GM19023 (cell line): ENCODE data around the gene CANT1.

Source experiments
- ATAC-seq: cut with Tn5 transposase; IDR thresholded peaks from one replicate; pipeline ENCODE4 v1.9.1; 2021; ENCODE audit warnings: mild to moderate bottlenecking, moderate library complexity; ENCODE audit not compliant: unreplicated experiment

The CANT1 gene

DNA sequence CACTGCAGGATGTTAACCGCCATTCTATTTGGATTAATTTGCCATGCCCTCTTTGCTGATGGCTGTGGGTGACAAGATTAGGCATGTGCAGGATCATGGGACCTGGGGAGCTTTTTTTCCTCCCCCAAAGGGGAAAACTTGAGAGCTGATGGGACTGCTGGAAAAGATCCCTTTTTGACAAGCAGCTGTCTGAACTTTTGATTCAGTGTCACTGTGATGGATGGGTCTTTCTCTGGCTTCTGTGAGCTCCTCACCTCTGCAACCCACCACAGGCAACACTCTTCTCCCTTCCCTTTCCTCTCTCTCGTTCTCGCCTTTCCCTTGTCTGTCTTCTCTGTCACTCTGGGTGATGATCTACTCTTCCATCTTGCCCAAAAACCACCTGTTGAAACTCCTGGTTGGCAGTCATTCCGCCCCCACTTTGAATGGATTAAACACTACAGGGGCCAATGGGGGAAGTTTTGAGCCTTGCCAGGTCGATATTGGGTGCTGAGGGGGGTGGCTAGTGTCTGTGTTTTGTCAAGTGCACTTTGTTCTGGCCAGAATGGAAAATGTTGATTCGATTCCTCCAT lies 3.1 kb upstream of the CANT1 start:
- ATAC-seq: no peak

DNA sequence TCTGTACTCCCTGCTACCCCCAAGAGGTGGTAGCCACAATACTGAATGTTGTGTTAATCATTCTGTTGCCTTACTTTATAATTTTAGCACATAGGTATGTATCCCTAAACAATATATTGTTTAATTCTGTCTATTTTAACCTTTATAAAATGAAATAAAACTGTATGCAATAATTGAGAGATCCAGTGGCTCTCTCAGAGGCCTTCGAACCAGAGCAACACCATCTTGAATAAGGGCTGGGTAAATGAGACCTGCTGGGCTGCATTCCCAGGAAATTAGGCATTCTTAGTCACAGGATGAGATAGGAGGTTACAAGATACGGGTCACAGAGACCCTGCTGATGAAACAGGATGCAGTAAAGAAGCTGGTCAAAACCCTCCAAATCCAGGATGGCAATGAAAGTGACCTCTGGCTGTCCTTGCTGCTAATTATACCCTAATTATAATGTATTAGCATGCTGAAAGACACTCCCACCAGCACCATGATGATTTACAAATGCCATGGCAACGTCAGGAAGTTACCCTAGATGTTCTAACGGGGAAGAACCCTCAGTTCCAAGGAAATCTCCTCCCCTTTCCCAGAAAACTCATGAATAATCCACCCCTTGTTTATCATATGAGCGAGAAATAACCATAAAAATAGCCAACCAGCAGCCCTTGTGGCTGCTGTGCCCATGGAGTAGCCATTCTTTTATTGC lies 2.0 kb upstream of the CANT1 start:
- no peak for ATAC-seq

DNA sequence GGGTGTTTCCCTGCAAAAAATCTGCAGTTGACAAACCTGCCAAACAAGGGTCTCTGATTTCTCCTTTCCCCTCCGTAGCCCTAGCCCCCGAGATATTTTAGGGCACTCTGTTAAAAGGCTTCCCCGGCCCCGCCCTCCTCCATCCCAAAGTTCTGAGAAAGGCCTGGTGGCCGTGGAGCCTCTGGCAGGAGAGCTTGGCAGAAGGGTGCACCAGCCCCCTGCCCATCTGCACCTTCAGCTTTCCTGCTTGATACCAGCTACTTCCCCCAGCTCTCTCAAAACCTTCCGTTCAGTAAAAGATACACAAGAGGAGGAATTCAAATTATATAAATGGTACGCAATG lies 711 bp upstream of the CANT1 start:
- no peak for ATAC-seq

DNA sequence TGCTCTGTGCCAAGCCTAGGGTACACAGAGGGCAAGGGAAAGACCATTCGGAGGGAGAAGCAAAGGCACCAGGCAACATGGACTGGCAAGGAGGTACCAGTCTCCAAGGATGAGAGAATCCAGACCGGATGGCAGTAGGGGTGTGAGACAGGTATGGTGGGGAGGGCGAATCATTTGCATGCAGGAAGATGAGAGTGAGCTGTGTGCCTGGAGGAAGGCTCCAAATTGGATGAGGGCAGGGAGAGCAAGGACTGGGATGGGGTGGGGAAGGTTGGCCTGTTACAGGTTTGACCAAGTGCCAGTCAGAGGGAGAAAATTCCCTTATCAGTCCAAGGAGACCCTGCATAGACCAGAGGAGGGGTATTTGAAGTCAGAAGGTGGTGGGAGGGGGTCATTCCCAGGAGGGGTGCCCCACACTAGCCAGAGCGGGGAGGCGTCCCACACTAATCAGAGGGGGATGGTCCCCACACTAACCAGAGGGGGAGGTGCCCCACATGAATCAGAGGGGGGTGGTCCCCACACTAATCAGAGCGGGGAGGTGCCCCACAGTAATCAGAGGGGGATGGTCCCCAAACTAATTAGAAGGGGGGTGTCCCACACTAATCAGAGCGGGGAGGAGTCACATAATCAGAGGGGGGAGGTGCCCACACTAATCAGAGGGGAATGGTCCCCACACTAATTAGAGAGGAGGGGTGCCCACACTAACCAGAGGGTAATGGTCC lies 737 bp downstream of the CANT1 start:
- ATAC-seq: no peak

DNA sequence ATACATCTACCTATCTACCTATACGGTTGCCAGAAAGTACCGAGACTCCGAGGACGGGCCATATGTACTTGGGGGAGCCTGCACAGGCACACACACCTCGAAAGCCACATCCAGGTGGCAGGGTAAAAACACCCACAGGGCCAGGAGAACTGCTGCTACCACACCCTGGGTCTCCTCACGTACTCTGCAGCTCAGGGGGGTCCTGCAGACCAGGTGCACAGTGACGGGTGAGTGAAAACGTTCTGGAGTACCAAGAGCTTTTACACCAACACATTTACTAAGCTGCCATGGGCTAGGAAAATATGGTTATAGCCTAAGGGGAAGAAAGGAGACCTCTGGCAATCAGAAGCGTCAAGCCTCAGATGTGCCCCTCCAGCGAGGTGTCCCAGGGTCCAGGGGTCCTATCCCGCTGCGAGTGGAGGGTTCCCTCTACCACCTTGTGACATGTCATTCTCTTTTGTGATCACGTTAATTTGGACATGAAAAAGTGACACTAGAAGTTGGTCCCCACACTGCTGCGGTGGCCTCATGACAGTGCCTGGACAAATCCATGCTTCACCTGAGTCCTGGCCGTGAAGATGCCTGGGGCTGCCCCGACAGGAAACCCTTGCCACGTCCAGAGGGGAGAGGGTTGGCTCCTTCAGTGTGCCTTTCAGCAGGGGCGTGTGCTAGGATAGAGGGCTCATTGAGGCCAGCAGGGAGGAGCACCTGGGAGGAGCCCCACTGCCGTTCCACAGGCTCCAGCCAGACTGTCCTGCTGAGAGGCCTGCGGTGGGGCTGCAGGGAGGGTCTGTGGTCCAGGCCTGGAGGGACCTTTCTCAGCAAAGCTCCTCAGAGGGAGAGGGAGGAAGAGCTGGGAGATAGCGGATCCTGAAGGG lies 1.8 kb downstream of the CANT1 start:
- no peak for ATAC-seq

DNA sequence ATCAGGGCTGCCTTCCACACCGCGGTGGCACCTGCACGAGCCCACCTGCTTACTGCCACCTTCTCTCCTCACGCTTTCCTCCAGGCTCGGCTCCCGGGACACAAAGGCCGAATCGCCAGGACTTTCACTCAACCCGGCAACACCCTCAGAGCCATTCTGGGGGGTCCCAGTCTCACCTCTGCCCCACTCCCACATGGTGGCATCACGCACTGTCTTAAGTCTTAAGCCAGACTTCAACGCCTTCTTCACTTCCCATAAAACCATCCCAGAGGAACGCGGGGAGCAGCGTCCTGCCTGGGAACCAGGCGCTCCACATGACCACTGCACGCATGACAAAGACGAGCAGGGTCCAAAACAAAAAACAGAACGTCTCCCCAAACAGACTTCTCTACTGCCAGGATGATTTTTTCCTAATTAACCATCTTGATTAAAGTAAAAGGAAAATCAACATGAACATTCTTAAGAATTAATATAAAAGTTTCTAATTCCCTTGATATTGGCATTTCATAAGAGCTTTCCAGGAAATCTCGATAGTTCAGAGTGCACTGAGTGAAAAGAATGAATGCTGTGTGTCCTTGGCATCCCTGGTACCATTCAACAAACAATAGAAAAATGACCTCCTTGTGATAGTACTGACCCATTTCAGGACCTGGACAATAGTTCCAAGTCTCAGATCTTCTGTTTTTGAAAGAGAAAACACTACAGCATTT lies 2.6 kb downstream of the CANT1 start:
- ATAC-seq: no peak

DNA sequence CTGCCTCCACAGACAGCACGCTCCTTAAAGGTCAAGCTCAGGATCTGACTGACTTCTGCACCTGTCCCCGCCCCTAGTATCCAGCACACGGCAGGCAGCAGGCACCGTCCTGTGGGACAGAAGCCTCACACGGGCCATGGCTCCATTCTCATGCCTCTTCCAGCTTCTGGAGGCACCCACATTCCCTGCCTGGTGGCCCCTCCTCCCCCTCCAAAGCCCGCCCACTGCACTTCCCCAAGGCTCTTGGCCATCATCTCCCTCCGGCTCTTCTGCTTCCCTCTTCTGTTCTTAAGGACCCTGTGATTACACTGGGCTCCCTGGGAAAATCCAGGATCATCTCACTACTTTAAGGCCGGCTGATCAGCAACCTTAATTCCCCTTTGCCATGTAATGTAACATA lies 3.5 kb downstream of the CANT1 start:
- no peak for ATAC-seq

DNA sequence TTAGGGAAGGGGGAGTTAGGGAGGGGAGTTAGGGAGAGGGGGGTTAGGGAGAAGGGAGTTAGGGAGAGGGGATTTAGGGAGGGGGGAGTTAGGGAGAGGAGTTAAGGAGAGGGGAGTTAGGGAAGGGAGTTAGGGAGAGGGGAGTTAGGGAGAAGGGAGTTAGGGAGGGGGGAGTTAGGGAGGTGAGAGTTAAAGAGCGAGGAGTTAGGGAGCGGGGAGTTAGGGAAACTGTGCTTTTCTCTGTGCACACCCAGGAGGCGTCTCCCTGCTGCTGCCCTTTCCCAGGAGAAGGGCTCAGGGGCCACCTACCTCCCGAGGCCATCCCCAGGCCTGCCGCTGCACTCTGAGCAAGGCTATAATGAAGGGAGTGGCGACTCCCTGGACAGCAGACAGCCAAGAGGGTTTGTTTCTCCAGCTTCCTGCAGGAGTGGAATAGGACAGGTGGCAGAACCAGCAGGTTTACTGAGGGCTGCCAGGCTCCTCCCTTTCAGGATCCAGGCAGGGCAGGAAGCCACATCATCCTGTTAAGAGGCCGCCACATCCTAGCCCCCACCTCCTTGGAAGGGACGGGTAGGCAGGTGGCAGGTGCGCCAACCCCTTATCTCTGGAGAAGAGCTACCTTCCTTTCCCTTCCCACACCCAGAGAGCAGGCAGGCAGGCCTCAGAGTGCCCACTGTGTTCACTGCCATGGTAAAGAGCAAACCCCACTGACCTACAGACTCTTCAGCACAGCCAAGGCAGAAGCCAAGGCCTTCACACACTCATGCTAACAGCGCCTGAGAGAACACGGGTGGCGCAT lies 4.3 kb downstream of the CANT1 start:
- no peak for ATAC-seq

DNA sequence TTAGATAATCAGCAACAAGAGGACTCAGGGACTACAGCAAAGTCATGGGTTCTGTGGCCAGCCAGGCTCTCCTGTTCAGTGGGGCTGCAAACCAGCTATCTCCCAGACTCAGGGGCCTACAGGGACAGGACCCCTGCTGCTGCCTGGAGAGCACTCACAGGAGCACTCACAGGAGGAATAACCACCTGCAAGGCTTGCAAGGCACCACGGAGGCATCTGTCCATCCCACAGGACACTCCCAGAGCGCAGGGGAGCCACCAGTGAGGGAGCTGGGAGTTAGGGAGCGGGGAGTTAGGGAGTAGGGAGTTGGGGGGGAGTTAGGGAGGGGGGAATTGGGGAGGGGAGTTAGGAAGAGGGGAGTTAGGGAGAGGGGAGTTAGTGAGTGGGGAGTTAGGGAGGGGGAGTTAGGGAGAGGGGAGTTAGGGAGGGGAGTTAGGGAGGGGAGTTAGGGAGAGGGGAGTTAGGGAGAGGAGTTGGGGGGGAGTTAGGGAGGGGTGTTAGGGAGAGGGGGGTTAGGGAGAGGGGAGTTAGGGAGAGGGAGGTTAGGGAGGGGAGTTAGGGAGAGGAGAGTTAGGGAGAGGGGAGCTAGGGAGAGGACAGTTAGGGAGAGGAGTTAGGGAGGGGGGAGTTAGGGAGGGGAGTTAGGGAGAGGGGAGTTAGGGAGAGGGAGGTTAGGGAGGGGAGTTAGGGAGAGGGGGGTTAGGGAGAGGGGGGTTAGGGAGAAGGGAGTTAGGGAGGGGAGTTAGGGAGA lies 5.7 kb downstream of the CANT1 start:
- no peak for ATAC-seq

DNA sequence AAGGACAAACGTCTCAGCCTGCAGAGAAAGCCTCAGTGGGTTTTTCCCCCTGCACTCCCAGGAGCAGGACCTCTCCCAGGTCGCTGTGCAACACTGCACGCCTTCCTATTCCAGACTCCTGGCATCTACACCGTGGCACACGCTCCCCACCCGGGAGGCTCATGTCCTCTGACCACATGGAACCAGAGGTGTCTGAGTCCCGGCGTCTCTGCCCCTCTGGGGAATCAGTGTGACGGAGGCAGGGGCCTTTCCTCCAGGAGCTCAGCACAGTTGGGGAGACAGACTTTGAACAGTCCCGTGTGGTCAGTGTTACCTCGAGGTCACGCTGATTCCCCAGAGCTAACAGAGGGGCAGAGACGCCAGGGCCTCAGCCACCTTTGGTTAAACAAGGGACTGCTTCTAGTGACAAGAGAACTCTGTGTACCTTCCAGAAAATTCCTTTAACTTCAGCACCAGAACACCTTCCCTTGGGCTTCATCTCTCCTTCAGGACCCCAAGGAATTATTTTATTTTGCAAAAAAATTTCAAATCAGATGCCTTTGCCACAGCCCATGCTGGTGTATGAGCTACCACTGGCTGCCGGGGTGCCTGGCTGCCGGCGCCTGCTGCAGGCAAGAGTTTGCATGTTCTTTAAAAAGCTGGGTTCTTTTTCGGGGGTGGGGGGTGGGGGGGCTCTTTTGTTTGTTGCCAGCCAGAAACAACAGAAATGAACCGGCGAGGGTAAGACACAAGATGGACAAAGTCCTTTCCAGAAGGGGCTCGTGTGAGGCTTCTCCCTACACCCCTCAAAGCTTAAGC lies 6.6 kb downstream of the CANT1 start:
- no peak for ATAC-seq

DNA sequence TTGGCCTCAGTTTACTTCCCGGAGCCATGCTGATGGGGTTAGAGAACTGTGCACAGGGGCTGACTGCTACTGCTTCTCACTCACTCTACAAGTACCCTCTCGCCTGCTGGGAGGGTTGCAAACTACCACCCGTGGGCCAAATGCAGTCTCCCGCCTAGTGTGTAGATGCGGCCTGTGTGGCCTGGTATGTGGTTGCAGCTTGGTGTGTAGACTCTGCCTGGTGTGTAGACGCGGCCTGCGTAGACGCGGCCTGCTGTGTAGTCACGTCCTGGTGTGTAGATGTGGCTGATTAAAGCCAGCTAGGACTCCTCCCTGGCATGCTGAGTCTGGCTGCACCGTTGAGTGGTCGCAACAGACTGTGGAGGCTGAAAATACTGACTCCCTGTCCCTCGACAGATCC lies 7.3 kb downstream of the CANT1 start:
- no peak for ATAC-seq

DNA sequence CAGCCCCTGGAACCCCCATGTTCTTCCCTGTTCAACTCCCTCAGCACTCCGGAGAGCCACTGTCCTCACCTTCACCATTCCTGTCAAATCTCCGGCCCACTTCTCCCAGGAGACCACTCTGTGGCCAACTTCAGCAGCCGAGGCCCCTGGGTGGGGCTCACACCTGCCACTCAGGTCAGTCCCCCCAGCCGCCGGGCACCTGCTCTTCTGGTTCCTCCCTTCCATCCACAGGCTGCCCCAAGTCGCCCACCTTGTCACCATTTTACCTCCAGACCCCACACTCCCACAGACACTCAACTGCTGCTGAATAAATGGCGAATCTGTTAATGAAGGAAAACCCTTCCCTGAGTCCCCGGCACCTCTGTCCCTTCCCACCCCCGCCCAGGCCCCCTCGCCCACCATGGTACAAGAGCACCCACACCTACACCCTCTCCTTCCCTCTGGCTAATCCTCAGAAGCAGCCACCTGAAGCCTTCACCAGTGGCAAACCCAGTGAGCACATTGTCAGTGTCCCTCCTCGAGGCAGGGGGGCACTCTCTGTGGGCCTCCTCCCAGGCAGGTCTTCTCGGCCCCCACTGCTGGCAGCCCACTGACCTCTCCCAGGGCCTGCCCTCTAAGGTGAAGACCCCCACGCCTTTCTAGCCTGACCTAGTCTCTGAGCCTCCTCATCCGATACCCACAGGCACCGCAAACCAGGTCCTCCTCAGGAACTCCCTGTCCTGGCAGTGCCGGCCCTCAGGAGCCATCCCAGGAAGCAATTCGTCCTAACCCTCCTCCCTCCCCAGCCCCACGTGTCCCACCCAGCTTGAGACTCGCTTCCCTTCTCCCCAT lies 8.2 kb downstream of the CANT1 start:
- no peak for ATAC-seq

DNA sequence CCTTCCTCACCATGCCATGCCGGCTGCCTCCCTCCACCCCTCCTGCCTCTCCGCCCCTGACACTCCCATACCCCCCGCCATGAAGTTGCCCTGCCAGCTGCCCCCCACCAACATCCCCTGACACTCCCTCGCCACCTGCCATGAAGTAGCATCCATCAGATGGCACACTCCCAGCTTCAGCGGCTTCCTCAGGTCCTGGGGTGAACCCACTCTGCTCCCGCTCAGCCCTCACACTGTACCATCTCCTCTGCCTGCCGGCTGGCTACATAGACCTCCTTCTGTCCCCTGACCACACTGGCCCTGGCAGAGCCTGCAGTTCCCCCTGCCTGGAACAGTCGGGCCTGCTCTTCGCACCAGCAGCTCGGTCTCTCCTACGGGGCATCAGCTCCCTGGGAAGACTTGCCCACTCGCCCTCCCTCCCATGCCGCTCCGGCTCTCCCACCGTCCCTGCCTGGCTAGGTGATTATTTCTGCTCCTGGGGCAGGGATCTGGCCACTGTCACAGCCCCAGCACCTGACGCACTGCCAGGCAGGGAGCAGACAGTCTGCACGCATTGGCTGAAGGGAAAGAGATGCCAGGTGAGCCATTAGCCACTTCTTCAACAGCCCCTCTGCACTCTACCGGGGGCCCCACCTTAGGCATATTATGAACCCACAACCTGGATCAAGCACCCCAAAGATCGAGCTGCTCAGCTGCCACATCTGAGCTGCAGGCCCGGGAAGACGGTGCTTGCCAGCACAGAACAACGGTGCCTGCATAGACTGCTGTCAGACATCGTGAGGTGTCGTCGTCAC lies 9.0 kb downstream of the CANT1 start:
- no peak for ATAC-seq

DNA sequence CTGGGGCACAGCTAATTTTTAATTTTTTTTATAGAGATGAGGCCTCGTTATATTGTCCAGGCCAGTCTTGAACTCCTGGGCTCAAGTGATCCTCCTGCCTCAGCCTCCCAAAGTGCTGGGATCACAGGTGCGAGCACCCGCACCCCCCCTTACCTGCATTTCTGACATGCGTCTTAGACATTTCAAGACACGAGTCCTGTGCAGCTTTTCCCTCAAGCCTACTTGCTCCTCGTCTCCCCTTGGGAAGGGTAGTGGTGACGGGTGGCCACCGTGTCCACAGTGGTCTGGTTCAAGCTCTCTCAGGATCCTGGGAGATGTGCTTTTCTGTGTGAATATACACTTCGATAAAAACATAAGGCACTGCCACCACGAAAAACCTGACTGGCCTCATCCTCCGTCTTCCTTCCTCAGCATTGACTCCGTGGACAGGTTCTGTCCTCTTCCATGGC lies 9.6 kb downstream of the CANT1 start:
- ATAC-seq: no peak

DNA sequence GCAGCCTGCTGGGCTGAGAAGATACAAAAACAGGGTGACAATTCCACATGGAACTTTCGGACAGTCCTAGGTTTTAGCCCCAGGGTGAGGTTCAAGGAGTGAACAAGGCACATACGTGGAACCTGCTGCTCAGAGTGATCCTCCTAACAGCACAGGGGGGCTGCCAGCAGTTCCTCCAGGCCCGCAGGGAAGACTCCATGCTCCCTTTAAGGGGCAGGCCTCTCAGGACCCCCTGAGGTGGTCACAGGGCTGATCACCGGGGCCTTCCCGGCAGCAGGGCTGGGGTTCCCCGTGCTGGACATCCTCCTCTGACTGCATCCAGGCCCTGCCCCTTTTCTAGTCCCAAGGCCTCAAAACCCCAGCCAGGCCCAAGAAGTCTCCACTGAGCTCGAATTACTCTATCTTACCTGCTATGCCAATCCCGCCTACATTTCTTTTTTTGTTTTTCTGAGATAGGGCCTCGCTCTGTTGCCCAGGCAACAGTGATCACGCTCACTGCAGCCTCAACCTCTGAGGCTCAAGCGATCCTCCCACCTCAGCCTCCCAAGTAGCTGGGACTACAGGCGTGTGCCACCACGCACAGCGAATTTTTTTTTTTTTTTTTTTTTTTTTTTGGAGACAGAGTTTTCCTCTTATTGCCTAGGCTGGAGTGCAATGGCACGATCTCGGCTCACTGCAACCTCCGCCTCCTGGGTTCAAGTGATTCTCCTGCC lies 10.4 kb downstream of the CANT1 start:
- no peak for ATAC-seq
